Measurements from ENCODE around the gene RETN.

GRCh38 chr19:7632340-7633203 is 36.3 kb upstream of the RETN start:
- no peak for TF ChIP-seq CTCF (IDR thresholded peaks at IDR 0.05)
- no peak for TF ChIP-seq POLR2A (IDR thresholded peaks at IDR 0.05)
- no peak for TF ChIP-seq POLR2AphosphoS5 (IDR thresholded peaks at IDR 0.05)
